ENCODE measurements around the gene SPTBN5.

SPTBN5 gene

GRCh38 chr15:41840673-41841072, 53.2 kb downstream of the SPTBN5 start:
- Histone ChIP-seq H3F3A (ENCODE audit: insufficient read depth, low read length) (no peaks in the 10 kb centered on the region), H2AFZ (ENCODE audit: low read length) (no peak overlapping the region), H3K9me2 (ENCODE audit: low read depth, low read length) (no peaks in the 10 kb centered on the region), H3K36me3 (ENCODE audit: insufficient read depth, low read length) (no peaks in the 10 kb centered on the region), H3K27me3 (ENCODE audit: insufficient read depth, low read length) (no peaks in the 10 kb centered on the region), H4K20me1 (ENCODE audit: insufficient read depth, low read length) (no peaks in the 10 kb centered on the region), H3K4me3 (ENCODE audit: low read depth, low read length, poor library complexity, severe bottlenecking) (no peak overlapping the region), H3K4me1 (ENCODE audit: insufficient read depth, low read length, severe bottlenecking) (no peaks in the 10 kb centered on the region), H3K9me3 (ENCODE audit: low read length) (no peaks in the 10 kb centered on the region), H3K4me2 (ENCODE audit: low read length) (no peak overlapping the region), H3K9ac (ENCODE audit: low read length) (no peak overlapping the region), H3K79me2 (ENCODE audit: insufficient read depth, low read length) (no peaks in the 10 kb centered on the region), H3K27ac (ENCODE audit: low read depth, low read length, poor library complexity, severe bottlenecking) (no peak overlapping the region)
- no peak for TF ChIP-seq CTCF (IDR thresholded peaks at IDR 0.05; ENCODE audit: low read length)
- TF ChIP-seq EZH2 (IDR thresholded peaks at IDR 0.05; ENCODE audit: borderline replicate concordance, low read length), result no peak

GRCh38 chr15:41839781-41840491, 53.9 kb downstream of the SPTBN5 start:
- TF ChIP-seq EZH2 (IDR thresholded peaks at IDR 0.05; ENCODE audit: borderline replicate concordance, low read length) (no peak), CTCF (IDR thresholded peaks at IDR 0.05; ENCODE audit: low read length) (no peak)
- H3K27me3 ChIP-seq (ENCODE audit: insufficient read depth, low read length), result no peaks in the 10 kb centered on the region
- H3F3A ChIP-seq (ENCODE audit: insufficient read depth, low read length), result no peaks in the 10 kb centered on the region
- H3K4me1 ChIP-seq (ENCODE audit: insufficient read depth, low read length, severe bottlenecking), result no peaks in the 10 kb centered on the region
- H3K4me3 ChIP-seq (ENCODE audit: low read depth, low read length, poor library complexity, severe bottlenecking), result no peak overlapping the region
- no peak overlapping the region for H2AFZ ChIP-seq (ENCODE audit: low read length)
- no peak overlapping the region for H3K27ac ChIP-seq (ENCODE audit: low read depth, low read length, poor library complexity, severe bottlenecking)
- no peaks in the 10 kb centered on the region for H4K20me1 ChIP-seq (ENCODE audit: insufficient read depth, low read length)
- no peak overlapping the region for H3K9ac ChIP-seq (ENCODE audit: low read length)
- no peaks in the 10 kb centered on the region for H3K9me2 ChIP-seq (ENCODE audit: low read depth, low read length)
- no peaks in the 10 kb centered on the region for H3K9me3 ChIP-seq (ENCODE audit: low read length)
- no peaks in the 10 kb centered on the region for H3K36me3 ChIP-seq (ENCODE audit: insufficient read depth, low read length)
- no peak overlapping the region for H3K4me2 ChIP-seq (ENCODE audit: low read length)
- no peaks in the 10 kb centered on the region for H3K79me2 ChIP-seq (ENCODE audit: insufficient read depth, low read length)

DNA sequence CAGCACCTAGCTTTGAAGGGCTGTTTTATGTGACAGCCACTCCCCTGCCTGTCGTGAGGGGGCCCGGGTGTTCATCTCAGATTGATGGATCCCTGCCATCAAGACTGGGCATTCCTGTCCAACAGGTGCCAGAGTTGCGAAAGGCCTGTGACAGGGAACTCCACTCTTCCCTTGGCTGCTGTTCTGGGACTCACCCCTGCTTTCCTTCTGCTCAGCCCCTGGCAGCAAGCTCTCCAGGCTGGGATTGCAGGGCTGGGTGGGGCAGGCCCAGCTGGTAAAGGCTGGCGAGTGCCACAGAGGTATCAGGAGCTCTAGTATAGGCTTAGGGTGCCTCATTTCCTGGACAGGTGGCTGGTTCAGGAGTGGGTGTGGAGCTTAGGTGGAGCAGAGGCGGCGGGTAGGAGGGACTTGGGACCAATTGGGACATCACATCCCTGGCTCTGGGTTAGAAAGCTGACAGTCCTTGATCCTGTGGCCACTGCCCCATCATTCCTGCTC, 55.4 kb downstream of the SPTBN5 start, which contains the start of gene PLA2G4B:
Gene PLA2G4B (plus strand): TSS at position 448 of the 498 bp plus-strand sequence. CDS start 67 bp downstream, outside the sequence.
- Histone ChIP-seq H2AFZ (ENCODE audit: low read length) (no peak within 1 kb of the TSS), H3K27me3 (ENCODE audit: insufficient read depth, low read length) (no peaks in the 10 kb centered on the region), H3K27ac (ENCODE audit: low read depth, low read length, poor library complexity, severe bottlenecking) (no peak within 1 kb of the TSS), H3K4me3 (ENCODE audit: low read depth, low read length, poor library complexity, severe bottlenecking) (no peak within 1 kb of the TSS), H4K20me1 (ENCODE audit: insufficient read depth, low read length) (no peaks in the 10 kb centered on the region), H3K4me1 (ENCODE audit: insufficient read depth, low read length, severe bottlenecking) (no peaks in the 10 kb centered on the region), H3K79me2 (ENCODE audit: insufficient read depth, low read length) (no peaks in the 10 kb centered on the region), H3K36me3 (ENCODE audit: insufficient read depth, low read length) (no peaks in the 10 kb centered on the region), H3K9me2 (ENCODE audit: low read depth, low read length) (no peaks in the 10 kb centered on the region), H3K4me2 (ENCODE audit: low read length) (no peak within 1 kb of the TSS), H3K9ac (ENCODE audit: low read length) (no peak within 1 kb of the TSS), H3F3A (ENCODE audit: insufficient read depth, low read length) (no peaks in the 10 kb centered on the region), H3K9me3 (ENCODE audit: low read length) (no peaks in the 10 kb centered on the region)
- TF ChIP-seq EZH2 (IDR thresholded peaks at IDR 0.05; ENCODE audit: borderline replicate concordance, low read length) (no peak), CTCF (IDR thresholded peaks at IDR 0.05; ENCODE audit: low read length) (no peak)
